Endothelial cell of umbilical vein (primary cell): ENCODE measurements around the gene EBPL. TPM values are rescaled to one million over a fixed set of nuclear protein-coding genes. Genes with fewer than 3 reads are reported as not detected.

Source experiments
- BruUV-seq: library from RNA; stranded (reverse); fragments of 400-500 nt; replicated peaks from 2 replicates; lab custom pipeline; 2021; lab: Mats Ljungman, UMichigan
- CTCF ChIA-PET: fragments of 300-600, 350-600 bp; sonication (Branson Sonifier 250); formaldehyde crosslinking; loops from one replicate; lab custom pipeline; 2021; ENCODE audit warnings: antibody characterized with exemption, inconsistent platforms; lab: Charles Lee
- POLR2A ChIA-PET: fragments of 300-600, 350-600 bp; sonication (Branson Sonifier 250); formaldehyde crosslinking; loops from one replicate; lab custom pipeline; 2021; ENCODE audit warnings: antibody characterized with exemption, inconsistent platforms; lab: Charles Lee
- DNase-seq: peaks from one replicate; pipeline ENCODE4 v3.0.0-alpha.2; 2011; ENCODE audit warnings: low read depth, low spot score
- FAIRE-seq: peaks from 2 replicates; lab custom pipeline; 2011; peaks lifted over from hg19 to GRCh38; lab: Jason Lieb, UNC
- H2AFZ ChIP-seq: 2 replicates; pipeline ENCODE4 v1.6.0; 2012; ENCODE audit warnings: low read depth, low read length, control low read depth, inconsistent platforms
- H3K27ac ChIP-seq: 2 replicates; pipeline ENCODE4 v1.5.1; 2011; ENCODE audit warnings: low read depth, mild to moderate bottlenecking, control low read depth, low read length, moderate library complexity; ENCODE audit not compliant: insufficient read depth
- H3K27me3 ChIP-seq, 2 experiments: 2 replicates each; pipeline versions ENCODE4 v1.6.0 to v1.6.1; 2011; ENCODE audit warnings: low read length in 2 of 2, mixed read lengths in 1 of 2; ENCODE audit not compliant: control insufficient read depth in 2 of 2, insufficient read depth in 2 of 2
- H3K36me3 ChIP-seq, 2 experiments: 2 replicates in 1 of 2; 3 replicates in 1 of 2; pipeline ENCODE4 v1.5.1; 2011; ENCODE audit warnings: low read length in 2 of 2, mild to moderate bottlenecking in 1 of 2, moderate library complexity in 1 of 2; ENCODE audit not compliant: control insufficient read depth in 2 of 2, insufficient read depth in 2 of 2; ENCODE audit errors: extremely low read depth in 1 of 2
- H3K4me1 ChIP-seq: 3 replicates; pipeline ENCODE4 v1.5.1; 2011; ENCODE audit warnings: mild to moderate bottlenecking, low read length; ENCODE audit not compliant: control insufficient read depth, insufficient read depth; ENCODE audit errors: extremely low read depth
- H3K4me2 ChIP-seq: 2 replicates; pipeline ENCODE4 v1.6.1; 2011; ENCODE audit warnings: low read length, control low read depth, mixed read lengths; ENCODE audit not compliant: insufficient read depth
- H3K4me3 ChIP-seq, 3 experiments: fragments of 200-600 bp in 1 of 3; sonication (generic), shearing (Covaris generic) in 1 of 3; replicated peaks in 1 of 3; 2 replicates each; pipeline ENCODE4 v1.5.1; 2011 to 2016; ENCODE audit warnings: control low read depth in 3 of 3, low read length in 3 of 3, mild to moderate bottlenecking in 2 of 3, inconsistent platforms in 1 of 3, low read depth in 1 of 3, moderate library complexity in 1 of 3; ENCODE audit not compliant: insufficient read depth in 1 of 3
- H3K79me2 ChIP-seq: 2 replicates; pipeline ENCODE4 v1.6.0; 2012; ENCODE audit warnings: low read length, inconsistent platforms; ENCODE audit not compliant: control insufficient read depth, insufficient read depth
- H3K9ac ChIP-seq: replicated peaks from 2 replicates; pipeline ENCODE3; 2011; ENCODE audit warnings: low read length, control low read depth; ENCODE audit not compliant: insufficient read depth; ENCODE audit errors: extremely low read depth
- H3K9me1 ChIP-seq: replicated peaks from 3 replicates; pipeline ENCODE4 v1.6.0; 2011; ENCODE audit warnings: mild to moderate bottlenecking, low read length; ENCODE audit not compliant: control insufficient read depth, insufficient read depth; ENCODE audit errors: extremely low read depth
- H3K9me3 ChIP-seq: replicated peaks from 2 replicates; pipeline ENCODE4 v1.5.1; 2012; ENCODE audit warnings: low read length, inconsistent platforms; ENCODE audit not compliant: control insufficient read depth, insufficient read depth
- H4K20me1 ChIP-seq: replicated peaks from 2 replicates; pipeline ENCODE3; 2011; ENCODE audit warnings: mild to moderate bottlenecking, low read length; ENCODE audit not compliant: control insufficient read depth, insufficient read depth; ENCODE audit errors: extremely low read depth
- CTCF ChIP-seq, 2 donors: IDR thresholded peaks; 1 replicate in 1 of 2; 2 replicates in 1 of 2; pipeline ENCODE4 v1.5.1; 2011; ENCODE audit warnings: low read length in 2 of 2, mild to moderate bottlenecking in 2 of 2, moderate library complexity in 2 of 2, control low read depth in 1 of 2, inconsistent platforms in 1 of 2, low read depth in 1 of 2; ENCODE audit not compliant: insufficient read depth in 1 of 2; ENCODE audit errors: extremely low read depth in 1 of 2
- FOS ChIP-seq: IDR thresholded peaks from 2 replicates; pipeline ENCODE4 v1.6.1; 2011; ENCODE audit warnings: mild to moderate bottlenecking, low read length, moderate library complexity, borderline replicate concordance; ENCODE audit not compliant: insufficient read depth
- MYC ChIP-seq: IDR thresholded peaks from one replicate; pipeline ENCODE4 v1.6.1; 2011; ENCODE audit warnings: mild to moderate bottlenecking, low read depth, low read length
- dilution Hi-C: fragments of 300-500 bp; cut with MboI; formaldehyde crosslinking; loops from one replicate; pipeline ENCODE4 v1.15.0; 2019; ENCODE audit warnings: low sequenced_read_pairs; ENCODE audit not compliant: extremely low pct_ligation_motif_present
- intact Hi-C: fragments of 100-400 bp; cut with micrococcal nuclease; formaldehyde crosslinking; loops from one replicate; pipeline ENCODE4 v1.10.0; 2022
- polyA plus RNA-seq, 4 experiments: library from polyadenylated mRNA; depleted of rRNA in 3 of 4; stranded (reverse) in 3 of 4; unstranded in 1 of 4; fragments of >200 nt; gene quantifications; 2 replicates each; pipeline versions ENCODE4 v1.2.1 to v1.2.3, GENCODE V29; 2011 to 2012; ENCODE audit warnings: missing spikeins in 1 of 4
- total RNA-seq: library from RNA; stranded (reverse); gene quantifications from 2 replicates; pipeline ENCODE4 v1.2.3, GENCODE V29; 2021

The EBPL gene
- total and polyA plus RNA-seq, 2 donors (not counting 3 experiments of a cell fraction or from before 2014, with no cell fraction given) = 75.5 to 159 TPM

DNA sequence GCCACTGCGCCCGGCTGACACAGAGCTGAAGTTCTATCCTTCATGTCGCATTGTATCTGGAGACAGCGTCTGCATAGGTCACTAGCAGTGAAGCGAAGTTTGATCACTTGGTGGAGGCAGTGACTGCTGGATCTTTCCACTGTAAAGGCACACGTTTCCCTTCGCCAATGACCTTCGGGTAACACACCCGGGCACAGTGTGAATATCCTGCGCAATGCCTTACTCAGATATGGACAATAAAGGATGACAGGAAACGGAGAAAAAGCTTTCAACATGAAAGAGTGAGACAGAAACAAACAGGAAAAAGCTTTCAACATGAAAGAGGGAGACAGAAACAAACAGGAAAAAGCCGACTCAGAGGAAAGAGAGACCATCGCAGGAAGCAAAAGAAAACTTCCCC lies 45.8 kb downstream of the EBPL start:
- POLR2A ChIA-PET = no interaction called here
- BruUV-seq = no TSS peak
- no peak overlapping the region for H3K9ac ChIP-seq
- no peak for TF ChIP-seq CTCF (IDR thresholded peaks at IDR 0.05; ENCODE audit: extremely low read depth in 1 of 2, insufficient read depth in 1 of 2, low read depth in 1 of 2, low read length in 2 of 2)
- TF ChIP-seq FOS = no peak
- TF ChIP-seq MYC = no peak
- no peaks in the 10 kb centered on the region for H3K9me3 ChIP-seq
- H3K36me3 ChIP-seq = no peaks in the 10 kb centered on the region
- FAIRE-seq (no peak), DNase-seq (no peak)
- no peak overlapping the region for H3K27ac ChIP-seq
- CTCF ChIA-PET = no interaction called here
- intact Hi-C loops = no loop called here
- dilution Hi-C loops = no loop called here
- no peaks in the 10 kb centered on the region for H4K20me1 ChIP-seq
- H3K4me1 ChIP-seq = peaks cover 21% of the 10 kb centered on the region
- H3K79me2 ChIP-seq = no peaks in the 10 kb centered on the region
- no peaks in the 10 kb centered on the region for H3K27me3 ChIP-seq
- peak overlapping the region; percentile 71 for H2AFZ ChIP-seq
- H3K4me2 ChIP-seq = no peak overlapping the region
- H3K4me3 ChIP-seq = no peak overlapping the region
- H3K9me1 ChIP-seq = no peaks in the 10 kb centered on the region

- H3K9me1 ChIP-seq = no peaks in the 10 kb centered on the region
- H3K27ac ChIP-seq = no peak overlapping the region
- POLR2A ChIA-PET = no interaction called here
- H3K27me3 ChIP-seq = no peaks in the 10 kb centered on the region
- no TSS peak for BruUV-seq
- H4K20me1 ChIP-seq = no peaks in the 10 kb centered on the region
- TF ChIP-seq MYC = no peak
- H3K36me3 ChIP-seq = no peaks in the 10 kb centered on the region
- CTCF ChIA-PET = interaction anchor here (2.8 kb wide), 1 partner anchor 13 kb away, joined by 14 read pairs; the partner anchor contains the start of gene ARL11
- H3K9ac ChIP-seq = no peak overlapping the region
- H2AFZ ChIP-seq = no peak overlapping the region
- dilution Hi-C loops = no loop called here
- H3K4me2 ChIP-seq = no peak overlapping the region
- no peak overlapping the region for H3K4me3 ChIP-seq
- intact Hi-C loops = no loop called here
- no peaks in the 10 kb centered on the region for H3K9me3 ChIP-seq
- no peak for FAIRE-seq
- no peak for DNase-seq
- no peaks in the 10 kb centered on the region for H3K79me2 ChIP-seq
- H3K4me1 ChIP-seq = peaks cover 9% of the 10 kb centered on the region
These were observed 48.1 kb downstream of the EBPL start for GRCh38 chr13:49643035-49643646.
